HG03039 (cell line): ENCODE results near the gene HOXC6.

Experiments
- ATAC-seq: cut with Tn5 transposase; IDR thresholded peaks from one replicate; pipeline ENCODE4 v1.9.1; 2021; ENCODE audit warnings: mild to moderate bottlenecking, moderate library complexity; ENCODE audit not compliant: unreplicated experiment

The HOXC6 gene

GRCh38 chr12:54025499-54026405 is 2.5 kb upstream of the HOXC6 start:
- no peak for ATAC-seq

- no peak for ATAC-seq
These were observed 1.4 kb upstream of the HOXC6 start for GRCh38 chr12:54026640-54027441.

GRCh38 chr12:54027442-54027786 is 826 bp upstream of the HOXC6 start:
- no peak for ATAC-seq

- no peak for ATAC-seq
These were observed 1.5 kb downstream of the HOXC6 start for GRCh38 chr12:54029529-54030441.

- no peak for ATAC-seq
These were observed 2.2 kb downstream of the HOXC6 start for GRCh38 chr12:54030442-54030801.

GRCh38 chr12:54030889-54031471 is 2.7 kb downstream of the HOXC6 start:
- ATAC-seq = no peak

- ATAC-seq = no peak
These were observed 3.2 kb downstream of the HOXC6 start for GRCh38 chr12:54031480-54031879.

- no peak for ATAC-seq
These were observed 3.9 kb downstream of the HOXC6 start for GRCh38 chr12:54032086-54032619.

- ATAC-seq = no peak
These were observed 4.4 kb downstream of the HOXC6 start, which contains the start of gene HOXC5 for GRCh38 chr12:54032627-54033100. Gene HOXC5, plus strand, starts transcription at chr12:54033050. Its CDS starts 73 bp downstream, at chr12:54033123.

GRCh38 chr12:54033106-54033979 is 5.1 kb downstream of the HOXC6 start:
- no peak for ATAC-seq

GRCh38 chr12:54033980-54034784 is 5.9 kb downstream of the HOXC6 start:
- no peak for ATAC-seq

GRCh38 chr12:54034785-54035310 is 6.6 kb downstream of the HOXC6 start:
- no peak for ATAC-seq

GRCh38 chr12:54035568-54036264 is 7.5 kb downstream of the HOXC6 start:
- no peak for ATAC-seq

GRCh38 chr12:54036620-54037359 is 8.6 kb downstream of the HOXC6 start:
- ATAC-seq = no peak

GRCh38 chr12:54037360-54038283 is 9.4 kb downstream of the HOXC6 start:
- no peak for ATAC-seq
